Measurements from ENCODE around the gene ACOT7.

The ACOT7 gene

GRCh38 chr1:6360517-6361070 is 33.0 kb downstream of the ACOT7 start:
- DNase-seq (ENCODE audit: low read depth): no peak

GRCh38 chr1:6360117-6360496 is 33.5 kb downstream of the ACOT7 start:
- DNase-seq (ENCODE audit: low read depth): no peak

GRCh38 chr1:6359216-6360116 is 34.1 kb downstream of the ACOT7 start:
- DNase-seq (ENCODE audit: low read depth): peak; percentile 22

- peak; percentile 30 for DNase-seq (ENCODE audit: low read depth)
These were observed 34.8 kb downstream of the ACOT7 start for GRCh38 chr1:6358757-6359201.

GRCh38 chr1:6358144-6358624 is 35.4 kb downstream of the ACOT7 start:
- no peak for DNase-seq (ENCODE audit: low read depth)

- no peak for DNase-seq (ENCODE audit: low read depth)
These were observed 36.2 kb downstream of the ACOT7 start for GRCh38 chr1:6357243-6357936.

- no peak for DNase-seq (ENCODE audit: low read depth)
These were observed 37.9 kb downstream of the ACOT7 start for GRCh38 chr1:6355621-6356020.

GRCh38 chr1:6354659-6355317 is 38.8 kb downstream of the ACOT7 start:
- no peak for DNase-seq (ENCODE audit: low read depth)

GRCh38 chr1:6353955-6354658 is 39.5 kb downstream of the ACOT7 start:
- no peak for DNase-seq (ENCODE audit: low read depth)

GRCh38 chr1:6353619-6353954 is 40.0 kb downstream of the ACOT7 start:
- no peak for DNase-seq (ENCODE audit: low read depth)

- DNase-seq (ENCODE audit: low read depth): no peak
These were observed 41.4 kb downstream of the ACOT7 start for GRCh38 chr1:6352138-6352563.

GRCh38 chr1:6351480-6352137 is 42.0 kb downstream of the ACOT7 start:
- DNase-seq (ENCODE audit: low read depth): no peak

- no peak for DNase-seq (ENCODE audit: low read depth)
These were observed 43.0 kb downstream of the ACOT7 start for GRCh38 chr1:6350416-6351088.

GRCh38 chr1:6349254-6349943 is 44.2 kb downstream of the ACOT7 start:
- DNase-seq (ENCODE audit: low read depth): no peak

GRCh38 chr1:6348511-6349191 is 44.9 kb downstream of the ACOT7 start:
- peak; percentile 46 for DNase-seq (ENCODE audit: low read depth)

- peak; percentile 52 for DNase-seq (ENCODE audit: low read depth)
These were observed 45.7 kb downstream of the ACOT7 start for GRCh38 chr1:6347641-6348487.

GRCh38 chr1:6345460-6345859 is 48.1 kb downstream of the ACOT7 start:
- DNase-seq (ENCODE audit: low read depth): no peak

- no peak for DNase-seq (ENCODE audit: low read depth)
These were observed 48.6 kb downstream of the ACOT7 start for GRCh38 chr1:6345009-6345408.

All from activated T-helper 1 cell treated with Interleukin-2 at 50 U/mL for 16 hours (primary cell).